Measurements from ENCODE around the gene NIT1.

NIT1 gene

DNA sequence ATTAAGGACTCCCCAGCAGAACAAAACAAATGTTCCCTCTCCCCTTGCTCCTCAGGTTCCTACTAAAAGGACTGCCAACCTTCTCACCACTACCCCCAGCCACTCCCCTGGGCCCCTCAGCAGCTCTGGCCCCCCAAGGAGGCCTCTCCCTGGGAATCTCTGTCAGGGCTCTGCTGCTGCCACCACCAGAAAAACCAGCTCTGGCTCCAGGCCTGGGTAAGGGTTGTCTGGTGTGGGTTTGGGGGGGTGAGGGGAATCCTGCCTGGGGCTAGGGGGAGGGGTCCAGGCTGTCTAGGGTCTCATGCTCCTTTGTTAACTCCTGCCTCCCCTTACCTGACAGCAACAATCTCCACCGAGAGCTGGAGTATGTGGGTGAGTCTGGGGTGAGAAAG lies 33.3 kb upstream of the NIT1 start:
- DNase-seq (ENCODE audit: low read depth in 2 of 2), result no peak

DNA sequence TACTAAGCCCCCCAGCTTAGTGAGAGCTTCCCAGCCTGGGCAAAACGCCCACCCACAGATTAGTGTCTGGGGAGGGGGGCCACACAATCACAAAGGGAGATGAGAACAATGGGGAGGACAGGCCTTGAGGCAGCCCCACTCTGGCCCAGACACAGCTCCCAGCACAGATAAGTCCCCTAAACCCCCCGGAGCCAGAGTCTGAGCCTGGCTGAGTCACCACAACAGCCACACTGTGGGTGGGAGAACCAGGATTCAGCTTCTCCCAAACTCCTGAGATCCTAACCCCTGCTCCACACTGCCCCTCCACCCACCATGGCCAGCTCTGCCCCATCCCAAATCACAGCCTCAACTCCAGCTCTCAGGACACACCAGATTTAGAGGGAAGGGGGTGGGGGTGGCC lies 32.7 kb upstream of the NIT1 start:
- no peak for DNase-seq (ENCODE audit: low read depth in 2 of 2)

DNA sequence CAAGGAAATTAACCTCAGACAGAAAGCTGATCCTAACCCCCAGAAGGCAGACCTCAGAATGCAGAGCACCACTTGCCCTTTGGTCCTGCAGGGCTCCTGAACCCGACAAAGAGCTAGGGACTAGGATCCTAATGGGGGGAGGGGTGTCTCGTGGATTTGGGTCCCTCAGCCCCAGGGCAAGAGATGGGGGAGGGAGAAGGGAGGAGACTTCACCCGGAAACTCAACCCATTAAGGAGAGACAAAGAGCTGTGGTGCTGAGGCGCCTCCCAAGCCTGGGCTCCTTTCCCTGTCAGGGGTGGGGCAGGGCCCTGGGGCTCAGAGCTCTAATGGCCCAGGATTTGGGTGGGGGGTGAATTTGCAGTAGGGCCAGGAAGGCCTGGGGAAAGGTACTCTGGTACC lies 31.4 kb upstream of the NIT1 start:
- no peak for DNase-seq (ENCODE audit: low read depth in 2 of 2)

DNA sequence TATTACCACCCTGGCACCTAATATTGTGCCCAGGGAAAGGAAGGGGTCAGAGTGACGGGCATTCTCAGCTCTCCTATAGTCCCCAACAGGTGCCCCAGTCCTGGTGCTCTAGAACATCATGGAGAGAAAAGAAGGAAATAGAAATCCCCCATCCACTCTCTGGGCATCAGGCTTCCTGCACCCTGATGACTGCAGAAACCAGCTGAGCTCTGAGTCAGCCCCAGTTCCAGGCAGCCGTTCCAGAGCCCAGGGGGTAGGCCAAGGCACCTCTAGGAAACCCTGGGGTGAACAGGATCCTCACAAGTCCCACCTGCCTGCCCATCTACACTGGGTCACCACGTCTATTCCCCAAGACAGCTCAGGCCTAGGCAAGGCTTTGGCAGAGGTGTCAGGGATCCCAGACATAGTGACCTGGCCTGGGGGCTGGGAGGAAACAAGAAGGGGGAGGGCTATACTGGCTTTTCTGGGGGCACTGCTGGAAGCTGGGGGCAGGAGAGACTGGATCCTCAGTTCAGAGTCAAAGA lies 29.3 kb upstream of the NIT1 start:
- no peak for DNase-seq (ENCODE audit: low read depth in 2 of 2)

GRCh38 chr1:161089251-161089924 lies 28.5 kb upstream of the NIT1 start, which contains the start of gene NECTIN4:
Gene NECTIN4 (minus strand): TSS chr1:161089558. CDS start chr1:161089296, 262 bp downstream.
- DNase-seq (ENCODE audit: low read depth in 2 of 2), result no peak

- DNase-seq (ENCODE audit: low read depth in 2 of 2), result no peak
Measured at GRCh38 chr1:161089938-161090337, 28.0 kb upstream of the NIT1 start.

DNA sequence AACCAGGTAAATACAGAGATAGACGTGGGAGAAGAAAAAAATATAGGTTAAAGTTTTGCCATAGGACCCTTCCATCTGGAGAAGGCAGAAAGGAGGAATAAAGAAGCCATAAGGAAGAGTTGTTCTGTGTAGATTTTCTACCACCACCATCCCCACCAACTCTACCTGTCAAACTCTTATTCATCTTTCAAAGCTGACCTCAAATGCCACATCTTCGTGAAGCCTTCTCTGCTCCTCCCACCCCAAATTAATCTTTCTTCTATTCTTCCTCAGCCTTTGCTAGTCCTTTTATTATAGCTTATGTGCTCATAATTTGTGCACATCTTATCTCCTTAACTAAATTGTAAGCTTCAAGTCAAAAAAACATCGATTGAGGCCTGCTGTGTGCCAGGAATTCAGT lies 27.3 kb upstream of the NIT1 start:
- DNase-seq (ENCODE audit: low read depth in 2 of 2), result no peak

GRCh38 chr1:161091093-161091492 lies 26.8 kb upstream of the NIT1 start:
- no peak for DNase-seq (ENCODE audit: low read depth in 2 of 2)

DNA sequence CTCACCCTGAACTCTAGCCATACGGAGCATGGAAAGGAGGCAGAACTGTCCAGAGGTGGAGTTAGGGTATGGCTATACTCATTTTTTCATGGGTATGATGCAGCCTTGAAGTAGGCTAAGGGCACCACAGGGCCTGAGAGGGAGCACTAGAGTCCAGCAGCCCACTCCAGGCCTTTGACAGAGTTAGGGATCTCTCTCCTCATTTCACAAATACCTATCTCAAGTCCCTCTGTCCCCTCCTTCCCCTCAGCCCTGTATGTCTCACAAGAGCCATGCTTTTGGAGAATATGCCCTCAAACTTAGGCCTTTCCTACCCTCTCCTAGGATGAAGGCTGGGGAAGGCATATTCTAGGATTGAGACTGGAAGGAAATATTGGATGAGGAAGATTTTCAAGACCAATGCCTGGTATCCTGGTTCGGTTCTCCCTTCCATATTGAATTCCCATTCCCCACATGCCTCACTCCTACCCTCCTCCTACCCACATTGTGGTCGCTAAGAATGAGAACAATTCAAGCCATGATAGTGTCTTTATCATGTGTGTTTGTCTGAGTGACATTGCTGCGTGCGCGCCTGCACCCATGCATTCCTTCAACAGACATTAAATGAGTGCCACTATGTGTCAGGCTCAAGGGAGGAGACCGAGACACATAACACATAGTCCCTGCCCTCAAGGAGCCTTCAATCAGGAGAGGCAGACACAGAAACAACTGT lies 26.0 kb upstream of the NIT1 start:
- DNase-seq (ENCODE audit: low read depth in 2 of 2), result no peak

DNA sequence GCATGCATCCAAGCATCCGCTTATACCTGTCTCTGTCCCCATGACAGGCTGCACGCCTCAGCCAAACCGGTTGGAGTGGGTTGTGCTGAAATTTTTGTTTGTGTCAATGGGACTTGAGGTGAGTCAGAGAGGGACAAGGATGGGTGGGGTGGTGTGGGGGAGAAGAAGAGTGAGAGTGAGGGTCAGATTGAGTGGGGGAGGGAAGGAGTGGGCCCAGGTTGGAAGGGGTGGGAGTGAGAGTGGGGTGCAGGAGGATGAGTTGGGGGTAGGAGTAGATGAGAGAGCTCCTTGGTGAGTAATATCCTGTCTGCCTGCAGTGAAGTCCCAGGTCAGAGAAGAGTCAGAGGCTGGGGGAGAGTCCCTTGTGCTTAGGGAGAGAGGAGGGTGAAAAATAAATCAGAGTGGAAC lies 25.3 kb upstream of the NIT1 start:
- no peak for DNase-seq (ENCODE audit: low read depth in 2 of 2)

DNA sequence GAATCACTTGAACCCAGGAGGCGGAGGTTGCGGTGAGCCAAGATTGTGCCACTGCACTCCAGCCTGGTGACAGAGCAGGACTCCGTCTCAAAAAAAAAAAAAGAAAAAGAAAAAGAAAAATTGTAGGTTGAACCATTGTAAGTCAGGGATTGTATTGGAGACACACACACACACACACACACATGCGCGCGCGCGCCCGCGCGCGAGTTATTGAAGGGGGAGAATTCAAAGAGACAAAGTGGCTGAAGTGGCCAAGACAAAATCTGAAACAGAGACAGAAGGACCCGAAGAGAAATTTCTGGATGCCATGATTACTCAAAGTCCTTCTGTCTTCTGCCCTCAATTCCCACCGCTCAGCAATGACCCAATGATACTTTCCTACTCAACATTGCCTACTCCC lies 23.4 kb upstream of the NIT1 start:
- no peak for DNase-seq (ENCODE audit: low read depth in 2 of 2)

DNA sequence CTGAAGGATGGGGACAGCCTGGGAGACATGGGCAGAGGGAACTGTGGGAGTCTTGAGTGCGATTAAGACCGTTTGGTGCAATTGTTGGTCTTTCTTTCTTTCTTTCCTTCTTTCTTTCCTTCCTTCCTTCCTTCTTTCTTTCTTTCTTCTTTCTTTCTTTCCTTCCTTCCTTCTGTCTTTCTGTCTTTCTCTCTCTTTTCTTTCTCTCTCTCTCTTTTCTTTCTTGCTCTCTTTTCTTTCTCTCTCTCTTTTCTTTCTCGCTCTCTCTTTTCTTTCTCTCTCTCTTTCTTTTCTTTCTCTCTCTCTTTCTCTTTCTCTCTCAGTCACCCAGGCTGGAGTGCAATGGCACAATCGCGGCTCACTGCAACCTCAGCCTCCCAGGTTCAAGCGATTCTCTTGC lies 22.7 kb upstream of the NIT1 start:
- DNase-seq (ENCODE audit: low read depth in 2 of 2), result no peak

DNA sequence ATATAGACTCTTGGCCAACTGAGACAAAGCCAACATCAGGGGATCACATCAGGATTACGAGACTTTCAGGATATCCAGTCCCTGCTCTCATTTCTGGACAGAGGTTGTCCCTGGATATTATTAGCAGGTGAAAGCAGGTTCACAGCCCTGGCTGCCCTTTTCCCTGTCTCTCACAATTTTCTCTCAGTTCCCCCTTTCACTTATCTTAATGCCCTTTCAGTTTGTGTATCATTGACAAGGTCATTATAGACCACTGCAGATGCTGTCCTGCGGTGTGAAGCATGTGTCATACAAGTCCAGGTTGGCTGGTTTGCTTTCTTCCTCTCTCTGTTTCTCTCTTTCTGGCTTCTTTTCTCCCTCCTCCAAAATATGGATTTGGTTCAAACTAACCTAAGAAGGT lies 21.9 kb upstream of the NIT1 start:
- DNase-seq (ENCODE audit: low read depth in 2 of 2), result no peak

DNA sequence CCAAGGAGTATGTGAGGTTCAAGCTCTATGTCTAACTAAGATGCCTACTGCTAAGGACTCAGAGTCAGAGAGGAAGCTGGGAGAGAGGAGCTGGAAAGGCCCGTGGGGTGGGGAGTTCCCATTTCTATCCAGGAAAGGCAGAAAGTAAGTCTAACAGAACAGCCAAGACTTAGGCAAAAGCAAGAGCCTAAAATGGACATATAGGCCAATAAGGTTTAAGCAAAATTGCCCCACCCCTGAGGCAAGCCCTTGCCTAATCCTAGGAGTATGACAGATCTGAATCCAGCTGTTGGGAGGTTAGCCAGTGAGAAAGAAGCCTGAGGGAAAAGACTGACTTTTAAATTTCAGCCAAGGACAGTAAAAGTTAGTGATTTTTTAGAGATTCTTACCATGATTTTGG lies 21.4 kb upstream of the NIT1 start:
- DNase-seq (ENCODE audit: low read depth in 2 of 2), result no peak

DNA sequence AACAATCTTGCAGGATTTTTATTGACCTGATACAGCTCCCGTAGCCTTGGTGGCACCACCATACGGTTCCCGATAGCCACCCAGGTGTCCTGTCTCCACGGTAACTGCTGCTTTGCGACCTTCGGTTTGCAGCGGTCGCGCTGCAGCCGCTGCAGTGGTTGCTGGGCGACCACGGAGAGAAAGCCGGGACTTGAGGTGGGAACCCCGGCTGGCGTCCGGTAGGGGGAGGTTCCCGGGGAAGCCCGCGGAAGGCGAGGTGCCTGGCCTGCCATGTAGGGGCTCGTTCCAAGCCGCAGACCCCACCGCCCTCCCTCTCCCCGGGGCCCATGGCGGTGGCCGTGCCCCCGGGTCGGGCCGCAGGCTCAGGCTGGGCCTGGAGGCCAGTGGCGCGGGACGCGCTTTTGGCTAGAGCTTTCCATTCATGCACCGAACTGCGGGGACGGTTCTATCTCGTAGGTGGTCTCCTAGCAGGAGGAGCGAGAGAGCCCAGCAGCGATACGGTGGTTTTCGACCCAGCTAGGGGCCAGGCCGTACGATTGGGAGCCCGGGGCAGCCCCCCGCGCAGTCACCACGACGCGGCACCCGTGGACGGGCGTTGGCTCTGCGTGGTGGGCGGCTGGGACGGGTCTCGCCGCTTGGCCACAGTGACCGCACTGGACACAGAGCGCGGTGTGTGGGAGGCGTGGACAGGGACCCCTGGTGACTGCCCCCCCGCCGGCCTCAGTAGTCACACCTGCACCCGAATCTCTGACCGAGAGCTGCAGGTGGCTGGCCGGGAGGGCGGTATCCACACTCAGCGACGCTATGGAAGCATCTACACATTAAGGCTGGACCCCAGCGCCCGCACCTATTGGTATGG lies 19.5 kb upstream of the NIT1 start, which contains the start of gene KLHDC9:
KLHDC9 (plus strand) TSS at position 152 of the 859 bp plus-strand sequence; CDS start at position 327, 175 bp downstream.
- DNase-seq (ENCODE audit: low read depth in 2 of 2), result peak in 1 of 2 experiments; percentile 28

DNA sequence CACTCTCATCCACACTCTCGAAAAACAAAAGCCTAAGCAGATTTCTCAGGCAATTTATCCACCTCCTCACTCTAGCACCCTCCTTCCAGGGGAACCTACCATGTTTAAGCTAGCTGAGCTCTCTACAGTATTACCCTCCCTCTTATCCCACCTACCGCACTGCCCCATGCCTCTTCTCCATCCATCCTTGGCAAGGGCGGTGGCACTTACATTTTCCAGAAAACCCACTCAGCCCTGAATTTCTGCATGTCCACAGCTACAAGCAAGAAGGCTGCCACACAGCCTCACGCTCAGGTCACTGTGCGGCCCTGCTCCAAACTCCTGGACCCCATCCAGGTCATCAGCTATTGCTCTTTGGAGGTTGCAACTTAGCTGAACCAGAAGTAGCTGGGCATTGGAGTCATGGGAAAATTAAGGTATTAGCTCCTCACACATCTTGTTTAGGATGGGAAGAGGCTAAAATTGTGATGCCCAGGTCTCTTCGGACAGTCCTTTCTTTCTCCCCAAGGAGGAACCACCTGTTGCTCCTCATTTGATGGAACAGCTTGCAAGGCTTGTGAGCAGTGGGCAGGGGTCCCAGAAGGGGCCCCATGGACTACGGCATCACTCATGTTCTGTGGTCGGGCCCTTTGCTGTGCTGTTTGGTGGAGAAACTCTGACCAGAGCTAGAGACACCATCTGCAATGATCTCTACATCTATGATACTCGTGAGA lies 18.7 kb upstream of the NIT1 start:
- DNase-seq (ENCODE audit: low read depth in 2 of 2), result no peak

- DNase-seq (ENCODE audit: low read depth in 2 of 2), result no peak
Measured at GRCh38 chr1:161100556-161100955, 17.3 kb upstream of the NIT1 start.

DNA sequence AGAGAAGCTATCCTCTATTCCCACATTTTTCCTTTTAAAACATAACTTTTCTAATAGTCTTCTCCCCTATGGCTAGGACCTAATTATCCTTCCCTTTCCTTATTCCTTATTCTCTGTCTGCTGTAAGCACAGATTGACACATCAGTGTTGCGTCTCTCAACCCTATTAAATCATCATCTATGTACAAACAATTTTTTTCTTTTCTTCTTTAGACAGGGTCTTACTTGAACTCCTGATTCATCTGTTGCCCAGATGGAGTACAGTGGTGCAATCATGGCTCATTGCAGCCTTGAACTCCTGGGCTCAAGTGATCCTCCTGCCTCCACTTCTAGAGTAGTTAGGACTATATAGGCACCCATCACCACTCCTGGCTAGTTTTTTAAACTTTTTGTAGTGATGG lies 11.5 kb upstream of the NIT1 start:
- no peak for DNase-seq (ENCODE audit: low read depth in 2 of 2)

DNA sequence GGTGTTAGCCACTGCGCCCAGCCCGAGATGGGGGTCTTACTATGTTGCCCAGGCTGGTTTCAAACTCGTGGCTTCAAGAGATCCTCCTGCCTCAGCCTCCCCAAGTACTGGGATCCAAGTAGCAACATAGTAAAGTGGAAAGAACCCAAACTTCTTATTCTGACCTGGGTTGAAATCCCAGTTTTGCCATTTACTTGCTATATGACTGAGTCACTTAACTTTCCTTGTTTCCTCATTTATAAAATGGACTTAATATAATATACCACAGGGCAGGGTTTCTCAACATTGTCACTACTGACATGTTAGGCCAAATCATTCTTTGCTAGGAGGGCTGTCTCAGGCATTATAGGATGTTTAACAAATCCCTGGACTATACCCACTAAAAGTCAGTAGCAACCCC lies 6.8 kb upstream of the NIT1 start:
- no peak for DNase-seq (ENCODE audit: low read depth in 2 of 2)

DNA sequence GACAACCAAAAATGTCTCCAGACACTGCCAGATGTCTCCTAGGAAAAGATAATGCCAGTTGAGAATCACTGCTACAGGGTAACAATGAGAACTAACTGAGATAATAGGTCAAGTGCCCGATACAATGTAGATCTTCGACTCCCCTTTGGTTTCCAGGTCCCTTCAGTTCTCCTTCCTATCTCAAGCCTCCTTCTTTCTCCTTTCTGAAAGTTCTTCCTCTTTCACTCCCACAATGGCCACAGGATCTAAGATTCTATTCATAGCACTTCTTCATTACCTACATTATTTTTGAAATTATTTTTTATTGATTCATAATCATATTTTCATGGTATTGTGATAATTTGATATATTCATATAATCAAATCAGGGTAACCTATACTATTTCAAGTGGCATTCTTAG lies 6.4 kb upstream of the NIT1 start:
- no peak for DNase-seq (ENCODE audit: low read depth in 2 of 2)

- no peak for DNase-seq (ENCODE audit: low read depth in 2 of 2)
Measured at GRCh38 chr1:161113915-161114314, 4.0 kb upstream of the NIT1 start.

DNA sequence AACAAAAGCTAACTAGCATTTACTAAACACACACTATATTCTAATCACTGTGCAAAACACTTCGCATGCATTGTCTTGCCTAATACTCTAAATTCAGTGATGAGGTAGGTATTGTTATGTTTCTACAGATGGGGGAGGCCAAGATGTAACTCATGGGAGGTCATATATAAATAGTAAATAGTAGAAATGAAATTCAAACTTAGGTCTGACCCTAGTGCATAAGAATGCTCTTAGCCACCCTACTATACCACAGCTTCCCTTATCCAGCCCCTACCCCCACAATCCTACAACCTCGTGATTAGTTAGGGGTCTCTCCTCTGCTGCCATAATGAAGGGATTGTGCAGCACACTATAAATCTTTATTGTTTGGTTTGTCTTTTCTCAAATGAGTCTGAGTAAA lies 3.3 kb upstream of the NIT1 start:
- no peak for DNase-seq (ENCODE audit: low read depth in 2 of 2)
